CD14-positive monocyte (primary cell): ENCODE results near the gene CCDC186. TPM values are rescaled to one million over a fixed set of nuclear protein-coding genes. Genes with fewer than 3 reads are reported as not detected.
"Not testable (repeated sequence)": the region's sequence is repeated elsewhere in the genome, so short reads cannot be mapped to it uniquely, and the experiment has no call there.

ENCODE experiments used
- DNase-seq, 3 donors: peaks; one replicate each; pipeline ENCODE4 v3.0.0-alpha.2; 2011 to 2022
- H2AFZ ChIP-seq: 2 replicates; pipeline ENCODE4 v1.6.0; 2012; ENCODE audit warnings: mild to moderate bottlenecking, low read depth, low read length, inconsistent platforms; ENCODE audit not compliant: insufficient read depth, poor library complexity, severe bottlenecking
- H3K27ac ChIP-seq, 2 donors: 1 replicate in 1 of 2; 2 replicates in 1 of 2; pipeline ENCODE4 v1.5.1; 2012 to 2013; ENCODE audit warnings: low read length in 2 of 2, control low read depth in 1 of 2, inconsistent platforms in 1 of 2, low read depth in 1 of 2, mild to moderate bottlenecking in 1 of 2
- H3K27me3 ChIP-seq, 2 donors: one replicate each; pipeline versions ENCODE4 v1.6.0 to v1.6.1; 2011 to 2013; ENCODE audit warnings: low read length in 2 of 2; ENCODE audit not compliant: control insufficient read depth in 2 of 2, insufficient read depth in 2 of 2
- H3K36me3 ChIP-seq, 2 donors: replicated peaks in 1 of 2; 1 replicate in 1 of 2; 2 replicates in 1 of 2; pipeline versions ENCODE4 v1.5.1 to v1.6.1; 2012 to 2013; ENCODE audit warnings: low read length in 2 of 2, control low read depth in 1 of 2, inconsistent platforms in 1 of 2, mild to moderate bottlenecking in 1 of 2; ENCODE audit not compliant: insufficient read depth in 2 of 2, control insufficient read depth in 1 of 2
- H3K4me1 ChIP-seq, 2 donors: 1 replicate in 1 of 2; 2 replicates in 1 of 2; pipeline versions ENCODE4 v1.5.1 to v1.6.1; 2012 to 2013; ENCODE audit warnings: low read length in 2 of 2, control low read depth in 1 of 2, inconsistent platforms in 1 of 2, mild to moderate bottlenecking in 1 of 2, moderate library complexity in 1 of 2; ENCODE audit not compliant: insufficient read depth in 2 of 2, control insufficient read depth in 1 of 2
- H3K4me2 ChIP-seq: replicated peaks from 2 replicates; pipeline ENCODE3; 2012; ENCODE audit warnings: low read length, moderate library complexity, mild to moderate bottlenecking; ENCODE audit not compliant: poor library complexity, severe bottlenecking; ENCODE audit errors: extremely low read depth
- H3K4me3 ChIP-seq, 3 experiments: fragments of 200-600 bp in 1 of 3; sonication (generic) in 1 of 3; replicated peaks in 1 of 3; 1 replicate in 2 of 3; 2 replicates in 1 of 3; pipeline ENCODE4 v1.5.1; 2011 to 2013; ENCODE audit warnings: low read length in 3 of 3, mild to moderate bottlenecking in 3 of 3, control low read depth in 2 of 3, low read depth in 2 of 3, inconsistent platforms in 1 of 3, moderate library complexity in 1 of 3
- H3K79me2 ChIP-seq: 2 replicates; pipeline ENCODE4 v1.6.0; 2012; ENCODE audit warnings: mild to moderate bottlenecking, control low read depth, inconsistent platforms, low read length, moderate library complexity; ENCODE audit not compliant: insufficient read depth
- H3K9ac ChIP-seq: 2 replicates; pipeline ENCODE4 v1.6.0; 2017; ENCODE audit warnings: low read length, mild to moderate bottlenecking; ENCODE audit not compliant: insufficient read depth, poor library complexity, severe bottlenecking
- H3K9me3 ChIP-seq, 2 donors: replicated peaks in 1 of 2; 1 replicate in 1 of 2; 2 replicates in 1 of 2; pipeline versions ENCODE4 v1.5.1 to v1.6.1; 2012 to 2013; ENCODE audit warnings: low read length in 2 of 2, control low read depth in 1 of 2; ENCODE audit not compliant: control insufficient read depth in 1 of 2, insufficient read depth in 1 of 2
- H4K20me1 ChIP-seq: 2 replicates; pipeline ENCODE4 v1.6.0; 2012; ENCODE audit warnings: mild to moderate bottlenecking, low read length, control low read depth, moderate library complexity; ENCODE audit not compliant: insufficient read depth
- H3K27ac Mint-ChIP-seq, 7 donors: one replicate each; pipeline ENCODE4 v1.8.0; 2020; ENCODE audit warnings: mild to moderate bottlenecking in 7 of 7, mixed read lengths in 7 of 7, moderate library complexity in 6 of 7, inconsistent platforms in 2 of 7
- H3K27me3 Mint-ChIP-seq, 3 donors: one replicate each; pipeline ENCODE4 v1.8.0; 2021 to 2022; ENCODE audit warnings: low read depth in 3 of 3, mild to moderate bottlenecking in 3 of 3, mixed read lengths in 3 of 3, moderate library complexity in 3 of 3, inconsistent platforms in 1 of 3
- H3K36me3 Mint-ChIP-seq, 2 donors: one replicate each; pipeline ENCODE4 v1.8.0; 2020; ENCODE audit warnings: mixed read lengths in 2 of 2, inconsistent platforms in 1 of 2, mild to moderate bottlenecking in 1 of 2
- H3K4me1 Mint-ChIP-seq: one replicate; pipeline ENCODE4 v1.8.0; 2020; ENCODE audit warnings: mild to moderate bottlenecking, mixed read lengths
- H3K4me3 Mint-ChIP-seq, 2 donors: one replicate each; pipeline ENCODE4 v1.8.0; 2020; ENCODE audit warnings: mild to moderate bottlenecking in 2 of 2, mixed read lengths in 2 of 2, moderate library complexity in 1 of 2
- H3K9me3 Mint-ChIP-seq, 7 donors: one replicate each; pipeline ENCODE4 v1.8.0; 2020 to 2022; ENCODE audit warnings: mixed read lengths in 7 of 7, mild to moderate bottlenecking in 6 of 7, moderate library complexity in 6 of 7, inconsistent platforms in 2 of 7
- CTCF ChIP-seq: fragments of 200-600 bp; IDR thresholded peaks from one replicate; pipeline ENCODE4 v1.8.0; 2022; ENCODE audit warnings: antibody characterized with exemption, mild to moderate bottlenecking
- WGBS: methylation state at CpG from one replicate; pipeline ENCODE4 v1.1.5; 2013; ENCODE audit warnings: missing lambda C conversion rate; ENCODE audit not compliant: insufficient coverage; 5-methylcytosine and 5-hydroxymethylcytosine counted together
- intact Hi-C, 2 donors: fragments of 100-400 bp; cut with micrococcal nuclease; formaldehyde crosslinking; loops; one replicate each; pipeline versions ENCODE4 v1.15.0 to v1.15.1; 2023
- polyA plus RNA-seq, 3 donors: library from polyadenylated mRNA; depleted of rRNA in 1 of 3; unstranded in 2 of 3; stranded (reverse) in 1 of 3; fragments of 300-500 nt in 2 of 3; fragments of >200 nt in 1 of 3; fragmentation: Illumina TruSeq in 2 of 3; gene quantifications; 1 replicate in 2 of 3; 2 replicates in 1 of 3; pipeline ENCODE4 v1.2.3, GENCODE V29; 2012 to 2021

CCDC186 gene
- polyA plus RNA-seq, 3 donors: 6.9 to 9.8 (median 8.9) TPM

DNA sequence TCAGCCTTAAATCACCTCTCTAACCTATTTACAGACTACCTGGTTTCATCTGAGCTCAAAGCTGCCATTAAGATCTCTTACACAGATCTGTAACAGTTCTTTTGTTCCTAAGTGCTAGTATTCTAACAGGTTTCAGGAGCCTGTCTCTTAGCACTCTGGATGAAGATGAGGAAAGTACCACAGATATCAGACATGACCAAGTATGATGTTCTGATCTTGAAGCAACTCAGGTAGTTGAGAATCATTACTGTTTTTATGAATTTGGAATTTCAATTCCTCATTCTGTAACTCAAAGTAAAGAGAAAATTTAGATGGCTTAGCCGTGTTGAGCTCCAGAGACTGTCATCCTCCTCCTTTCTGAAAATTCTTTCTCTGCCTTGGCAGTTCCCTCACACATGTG, 30.8 kb downstream of the CCDC186 start:
- no peaks in the 10 kb centered on the region for H3K27me3 Mint-ChIP-seq
- no peak for DNase-seq
- no CpG with 5 or more reads among the region's 1 CpG for WGBS
- Histone ChIP-seq H3K9ac (no peak overlapping the region), H3K27me3 (no peaks in the 10 kb centered on the region), H4K20me1 (no peaks in the 10 kb centered on the region), H3K9me3 (no peaks in the 10 kb centered on the region), H3K79me2 (no peaks in the 10 kb centered on the region), H3K4me2 (no peak overlapping the region), H3K36me3 (peaks cover 52 to 90% of the 10 kb centered on the region in 2 donors), H3K4me1 (no peaks in the 10 kb centered on the region), H2AFZ (no peak overlapping the region), H3K27ac (no peak overlapping the region), H3K4me3 (no peak overlapping the region)
- H3K9me3 Mint-ChIP-seq: no peaks in the 10 kb centered on the region
- peaks cover 67 to 83% of the 10 kb centered on the region in 2 donors for H3K36me3 Mint-ChIP-seq
- intact Hi-C loops: no loop called here
- H3K4me3 Mint-ChIP-seq: no peak overlapping the region
- peak overlapping the region in 1 of 7 donors; percentile 84 for H3K27ac Mint-ChIP-seq
- no peaks in the 10 kb centered on the region for H3K4me1 Mint-ChIP-seq
- TF ChIP-seq CTCF: no peak

DNA sequence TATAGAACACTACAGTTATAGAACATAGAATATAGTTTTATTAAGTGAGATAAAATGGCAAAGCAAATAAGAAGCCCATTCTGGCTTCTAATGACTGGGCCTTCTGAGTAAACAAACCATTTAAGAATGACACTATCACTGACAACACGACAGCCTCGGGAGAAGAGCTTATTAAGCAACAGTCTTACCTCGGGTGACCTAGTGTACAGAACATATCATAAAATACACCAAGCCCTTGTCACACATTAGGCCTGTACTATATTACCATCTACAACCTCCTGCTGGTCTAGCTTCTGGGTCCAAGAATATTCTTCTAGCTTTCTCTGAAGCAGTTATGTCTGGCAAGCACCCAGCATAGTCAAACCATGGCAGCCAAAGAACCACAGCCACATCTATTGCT, 32.0 kb downstream of the CCDC186 start:
- H4K20me1 ChIP-seq: no peaks in the 10 kb centered on the region
- H3K27ac Mint-ChIP-seq: no peak overlapping the region
- no peak overlapping the region for H3K4me3 ChIP-seq
- 88% methylated on average over 3 of the region's 3 CpGs for WGBS
- no peaks in the 10 kb centered on the region for H3K4me1 Mint-ChIP-seq
- no peak overlapping the region for H3K9ac ChIP-seq
- no peaks in the 10 kb centered on the region for H3K79me2 ChIP-seq
- H3K36me3 Mint-ChIP-seq: peaks cover 62 to 83% of the 10 kb centered on the region in 2 donors
- H3K4me3 Mint-ChIP-seq: no peak overlapping the region
- H3K36me3 ChIP-seq: peaks cover 54 to 85% of the 10 kb centered on the region in 2 donors
- H3K9me3 Mint-ChIP-seq: no peaks in the 10 kb centered on the region
- H3K27ac ChIP-seq: no peak overlapping the region
- no peaks in the 10 kb centered on the region for H3K9me3 ChIP-seq
- H3K4me2 ChIP-seq: no peak overlapping the region
- no peaks in the 10 kb centered on the region for H3K27me3 ChIP-seq
- H3K27me3 Mint-ChIP-seq: no peaks in the 10 kb centered on the region
- TF ChIP-seq CTCF: no peak
- H3K4me1 ChIP-seq: no peaks in the 10 kb centered on the region
- no peak for DNase-seq
- H2AFZ ChIP-seq: no peak overlapping the region
- intact Hi-C loops: no loop called here

DNA sequence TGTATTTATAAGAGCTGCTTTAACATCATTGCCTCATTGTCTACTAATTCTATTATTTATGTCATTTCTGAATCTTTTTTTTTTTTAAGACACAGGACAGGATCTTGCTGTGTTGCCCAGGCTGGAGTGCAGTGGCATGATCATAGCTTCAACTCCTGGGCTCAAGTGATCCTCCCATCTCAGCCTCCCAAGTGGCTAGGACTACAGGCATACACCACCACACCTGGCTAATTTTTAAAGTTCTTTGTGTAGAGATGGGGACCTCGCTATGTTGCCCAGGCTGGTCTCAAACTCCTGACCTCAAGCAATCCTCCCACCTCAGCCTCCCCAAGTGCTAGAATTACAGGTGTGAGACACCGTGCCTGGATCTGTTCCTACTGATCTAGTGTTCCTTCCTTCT, 33.2 kb downstream of the CCDC186 start:
- WGBS: 100% methylated on average over 1 of the region's 2 CpGs
- H2AFZ ChIP-seq, H4K20me1 ChIP-seq, H3K4me1 ChIP-seq, H3K9ac ChIP-seq, DNase-seq, H3K4me2 ChIP-seq, H3K79me2 ChIP-seq, H3K27me3 Mint-ChIP-seq, H3K9me3 Mint-ChIP-seq, H3K4me3 Mint-ChIP-seq, H3K4me3 ChIP-seq, H3K27ac ChIP-seq, H3K4me1 Mint-ChIP-seq, H3K9me3 ChIP-seq, intact Hi-C loops, H3K27me3 ChIP-seq: not testable (repeated sequence)
- peaks cover 64 to 84% of the 10 kb centered on the region in 2 donors for H3K36me3 Mint-ChIP-seq
- peaks cover 62 to 85% of the 10 kb centered on the region in 2 donors for H3K36me3 ChIP-seq
- H3K27ac Mint-ChIP-seq: peak overlapping the region in 1 of 7 donors; percentile 28
